ENCODE measurements around the gene RAD1. TPM values are rescaled to one million over a fixed set of nuclear protein-coding genes. Genes with fewer than 3 reads are reported as not detected.

Gene RAD1
- polyA plus RNA-seq, 3 donors, result 8.5 to 9.6 (median 9.4) TPM

GRCh38 chr5:34944460-34945047 is 29.2 kb upstream of the RAD1 start:
- Histone ChIP-seq H3K79me2 (ENCODE audit: insufficient read depth, low read length) (no peaks in the 10 kb centered on the region), H2AFZ (ENCODE audit: insufficient read depth, low read depth, low read length, poor library complexity, severe bottlenecking) (no peak overlapping the region), H3K9me3 (replicated peaks in 1 of 2; ENCODE audit: control insufficient read depth in 1 of 2, insufficient read depth in 1 of 2, low read length in 2 of 2) (no peaks in the 10 kb centered on the region), H3K9ac (ENCODE audit: insufficient read depth, low read length, poor library complexity, severe bottlenecking) (no peak overlapping the region), H3K36me3 (replicated peaks in 1 of 2; ENCODE audit: control insufficient read depth in 1 of 2, insufficient read depth in 2 of 2, low read length in 2 of 2) (peaks cover 54 to 96% of the 10 kb centered on the region in 2 donors), H3K4me2 (replicated peaks; ENCODE audit: extremely low read depth, low read length, poor library complexity, severe bottlenecking) (no peak overlapping the region), H3K4me3 (replicated peaks in 1 of 3; ENCODE audit: low read depth in 2 of 3, low read length in 3 of 3) (no peak overlapping the region), H4K20me1 (ENCODE audit: insufficient read depth, low read length) (no peaks in the 10 kb centered on the region), H3K27me3 (ENCODE audit: control insufficient read depth in 2 of 2, insufficient read depth in 2 of 2, low read length in 2 of 2) (no peaks in the 10 kb centered on the region), H3K4me1 (ENCODE audit: control insufficient read depth in 1 of 2, insufficient read depth in 2 of 2, low read length in 2 of 2) (no peaks in the 10 kb centered on the region), H3K27ac (ENCODE audit: low read depth in 1 of 2, low read length in 2 of 2) (no peak overlapping the region)
- intact Hi-C loops (cut with micrococcal nuclease), result no loop called here
- no peak overlapping the region for H3K4me3 Mint-ChIP-seq
- H3K27me3 Mint-ChIP-seq (ENCODE audit: low read depth in 3 of 3), result no peaks in the 10 kb centered on the region
- H3K36me3 Mint-ChIP-seq, result peaks cover 64 to 88% of the 10 kb centered on the region in 2 donors
- no peak overlapping the region for H3K27ac Mint-ChIP-seq
- WGBS (ENCODE audit: insufficient coverage), result no CpG with 5 or more reads among the region's 11 CpGs
- TF ChIP-seq CTCF (IDR thresholded peaks at IDR 0.05), result no peak
- H3K4me1 Mint-ChIP-seq, result no peaks in the 10 kb centered on the region
- no peaks in the 10 kb centered on the region for H3K9me3 Mint-ChIP-seq
- DNase-seq, result no peak

GRCh38 chr5:34944044-34944443 is 28.7 kb upstream of the RAD1 start:
- TF ChIP-seq CTCF (IDR thresholded peaks at IDR 0.05), result no peak
- H3K4me1 ChIP-seq (ENCODE audit: control insufficient read depth in 1 of 2, insufficient read depth in 2 of 2, low read length in 2 of 2), result no peaks in the 10 kb centered on the region
- no peak overlapping the region for H3K4me3 ChIP-seq (replicated peaks in 1 of 3; ENCODE audit: low read depth in 2 of 3, low read length in 3 of 3)
- H3K9ac ChIP-seq (ENCODE audit: insufficient read depth, low read length, poor library complexity, severe bottlenecking), result no peak overlapping the region
- Mint-ChIP-seq H3K27me3 (ENCODE audit: low read depth in 3 of 3) (no peaks in the 10 kb centered on the region), H3K4me3 (no peak overlapping the region), H3K9me3 (no peaks in the 10 kb centered on the region), H3K4me1 (no peaks in the 10 kb centered on the region), H3K27ac (peak overlapping the region in 1 of 7 donors; percentile 59), H3K36me3 (peaks cover 62 to 88% of the 10 kb centered on the region in 2 donors)
- no CpG with 5 or more reads among the region's 2 CpGs for WGBS (ENCODE audit: insufficient coverage)
- no peak overlapping the region for H2AFZ ChIP-seq (ENCODE audit: insufficient read depth, low read depth, low read length, poor library complexity, severe bottlenecking)
- no peak overlapping the region for H3K4me2 ChIP-seq (replicated peaks; ENCODE audit: extremely low read depth, low read length, poor library complexity, severe bottlenecking)
- intact Hi-C loops (cut with micrococcal nuclease), result no loop called here
- no peak for DNase-seq
- H3K27me3 ChIP-seq (ENCODE audit: control insufficient read depth in 2 of 2, insufficient read depth in 2 of 2, low read length in 2 of 2), result no peaks in the 10 kb centered on the region
- no peaks in the 10 kb centered on the region for H3K79me2 ChIP-seq (ENCODE audit: insufficient read depth, low read length)
- no peaks in the 10 kb centered on the region for H3K9me3 ChIP-seq (replicated peaks in 1 of 2; ENCODE audit: control insufficient read depth in 1 of 2, insufficient read depth in 1 of 2, low read length in 2 of 2)
- H3K36me3 ChIP-seq (replicated peaks in 1 of 2; ENCODE audit: control insufficient read depth in 1 of 2, insufficient read depth in 2 of 2, low read length in 2 of 2), result peaks cover 56 to 96% of the 10 kb centered on the region in 2 donors
- H3K27ac ChIP-seq (ENCODE audit: low read depth in 1 of 2, low read length in 2 of 2), result no peak overlapping the region
- H4K20me1 ChIP-seq (ENCODE audit: insufficient read depth, low read length), result no peaks in the 10 kb centered on the region
